ENCODE measurements around the gene NPHP1. TPM values are rescaled to one million over a fixed set of nuclear protein-coding genes. Genes with fewer than 3 reads are reported as not detected.

The NPHP1 gene
- polyA plus RNA-seq, 3 donors = 0.51 TPM; not detected in 2

DNA sequence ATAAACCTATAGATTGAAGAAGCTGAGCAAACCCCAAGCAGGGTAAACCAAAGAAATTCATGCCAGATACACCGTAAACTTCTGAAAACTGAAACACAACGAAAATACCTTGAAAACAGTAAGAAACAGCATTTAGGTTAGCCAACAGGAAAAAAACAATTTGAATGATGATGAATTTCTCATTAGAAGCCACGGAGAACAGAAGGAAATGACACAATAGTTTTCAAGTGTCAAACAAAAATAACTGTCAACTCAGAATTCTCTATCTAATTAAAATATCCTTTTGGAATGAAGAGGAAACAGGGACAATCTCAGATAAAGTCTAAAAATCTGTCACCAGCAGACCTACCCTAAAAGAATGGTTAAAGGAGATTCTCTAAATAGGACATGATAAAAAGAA is 51.9 kb downstream of the NPHP1 start:
- H3K27ac Mint-ChIP-seq = no peak overlapping the region
- no CpG with 5 or more reads among the region's 3 CpGs for WGBS (ENCODE audit: insufficient coverage)
- Histone ChIP-seq H3K9ac (ENCODE audit: insufficient read depth, low read length, poor library complexity, severe bottlenecking) (no peak overlapping the region), H3K79me2 (ENCODE audit: insufficient read depth, low read length) (no peaks in the 10 kb centered on the region), H3K4me1 (ENCODE audit: control insufficient read depth in 1 of 2, insufficient read depth in 2 of 2, low read length in 2 of 2) (no peaks in the 10 kb centered on the region), H3K4me2 (replicated peaks; ENCODE audit: extremely low read depth, low read length, poor library complexity, severe bottlenecking) (no peak overlapping the region), H3K27ac (ENCODE audit: low read depth in 1 of 2, low read length in 2 of 2) (no peak overlapping the region), H4K20me1 (ENCODE audit: insufficient read depth, low read length) (no peaks in the 10 kb centered on the region), H3K36me3 (replicated peaks in 1 of 2; ENCODE audit: control insufficient read depth in 1 of 2, insufficient read depth in 2 of 2, low read length in 2 of 2) (no peaks in the 10 kb centered on the region), H3K9me3 (replicated peaks in 1 of 2; ENCODE audit: control insufficient read depth in 1 of 2, insufficient read depth in 1 of 2, low read length in 2 of 2) (no peaks in the 10 kb centered on the region), H3K4me3 (replicated peaks in 1 of 3; ENCODE audit: low read depth in 2 of 3, low read length in 3 of 3) (no peak overlapping the region), H3K27me3 (ENCODE audit: control insufficient read depth in 2 of 2, insufficient read depth in 2 of 2, low read length in 2 of 2) (no peaks in the 10 kb centered on the region), H2AFZ (ENCODE audit: insufficient read depth, low read depth, low read length, poor library complexity, severe bottlenecking) (no peak overlapping the region)
- H3K4me3 Mint-ChIP-seq = no peak overlapping the region
- intact Hi-C loops (cut with micrococcal nuclease) = no loop called here
- H3K36me3 Mint-ChIP-seq = no peaks in the 10 kb centered on the region
- no peak for DNase-seq
- H3K27me3 Mint-ChIP-seq (ENCODE audit: low read depth in 3 of 3) = peaks cover 1 to 2% (median 2%) of the 10 kb centered on the region in 3 donors
- H3K4me1 Mint-ChIP-seq = peaks cover 4% of the 10 kb centered on the region
- TF ChIP-seq, protein P1, sequence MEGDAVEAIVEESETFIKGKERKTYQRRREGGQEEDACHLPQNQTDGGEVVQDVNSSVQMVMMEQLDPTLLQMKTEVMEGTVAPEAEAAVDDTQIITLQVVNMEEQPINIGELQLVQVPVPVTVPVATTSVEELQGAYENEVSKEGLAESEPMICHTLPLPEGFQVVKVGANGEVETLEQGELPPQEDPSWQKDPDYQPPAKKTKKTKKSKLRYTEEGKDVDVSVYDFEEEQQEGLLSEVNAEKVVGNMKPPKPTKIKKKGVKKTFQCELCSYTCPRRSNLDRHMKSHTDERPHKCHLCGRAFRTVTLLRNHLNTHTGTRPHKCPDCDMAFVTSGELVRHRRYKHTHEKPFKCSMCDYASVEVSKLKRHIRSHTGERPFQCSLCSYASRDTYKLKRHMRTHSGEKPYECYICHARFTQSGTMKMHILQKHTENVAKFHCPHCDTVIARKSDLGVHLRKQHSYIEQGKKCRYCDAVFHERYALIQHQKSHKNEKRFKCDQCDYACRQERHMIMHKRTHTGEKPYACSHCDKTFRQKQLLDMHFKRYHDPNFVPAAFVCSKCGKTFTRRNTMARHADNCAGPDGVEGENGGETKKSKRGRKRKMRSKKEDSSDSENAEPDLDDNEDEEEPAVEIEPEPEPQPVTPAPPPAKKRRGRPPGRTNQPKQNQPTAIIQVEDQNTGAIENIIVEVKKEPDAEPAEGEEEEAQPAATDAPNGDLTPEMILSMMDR (IDR thresholded peaks at IDR 0.05) = no peak
- H3K9me3 Mint-ChIP-seq = peaks cover 4 to 21% (median 12%) of the 10 kb centered on the region in 7 donors

GRCh38 chr2:110149330-110150220 is 55.2 kb downstream of the NPHP1 start:
- no peaks in the 10 kb centered on the region for H3K79me2 ChIP-seq (ENCODE audit: insufficient read depth, low read length)
- Mint-ChIP-seq H3K4me1 (no peaks in the 10 kb centered on the region), H3K36me3 (no peaks in the 10 kb centered on the region), H3K27me3 (ENCODE audit: low read depth in 3 of 3) (peaks cover 0 to 1% (median 0%) of the 10 kb centered on the region in 3 donors), H3K27ac (no peak overlapping the region), H3K4me3 (no peak overlapping the region), H3K9me3 (peaks cover 4 to 11% (median 9%) of the 10 kb centered on the region in 7 donors)
- no peaks in the 10 kb centered on the region for H3K9me3 ChIP-seq (replicated peaks in 1 of 2; ENCODE audit: control insufficient read depth in 1 of 2, insufficient read depth in 1 of 2, low read length in 2 of 2)
- H3K9ac ChIP-seq (ENCODE audit: insufficient read depth, low read length, poor library complexity, severe bottlenecking) = no peak overlapping the region
- no peak overlapping the region for H3K4me2 ChIP-seq (replicated peaks; ENCODE audit: extremely low read depth, low read length, poor library complexity, severe bottlenecking)
- no CpG with 5 or more reads among the region's 6 CpGs for WGBS (ENCODE audit: insufficient coverage)
- no peaks in the 10 kb centered on the region for H4K20me1 ChIP-seq (ENCODE audit: insufficient read depth, low read length)
- no peak overlapping the region for H2AFZ ChIP-seq (ENCODE audit: insufficient read depth, low read depth, low read length, poor library complexity, severe bottlenecking)
- DNase-seq = no peak
- no peak overlapping the region for H3K4me3 ChIP-seq (replicated peaks in 1 of 3; ENCODE audit: low read depth in 2 of 3, low read length in 3 of 3)
- intact Hi-C loops (cut with micrococcal nuclease) = no loop called here
- no peak overlapping the region for H3K27ac ChIP-seq (ENCODE audit: low read depth in 1 of 2, low read length in 2 of 2)
- no peaks in the 10 kb centered on the region for H3K36me3 ChIP-seq (replicated peaks in 1 of 2; ENCODE audit: control insufficient read depth in 1 of 2, insufficient read depth in 2 of 2, low read length in 2 of 2)
- TF ChIP-seq, protein P1 (IDR thresholded peaks at IDR 0.05) = no peak
- H3K27me3 ChIP-seq (ENCODE audit: control insufficient read depth in 2 of 2, insufficient read depth in 2 of 2, low read length in 2 of 2) = no peaks in the 10 kb centered on the region
- H3K4me1 ChIP-seq (ENCODE audit: control insufficient read depth in 1 of 2, insufficient read depth in 2 of 2, low read length in 2 of 2) = no peaks in the 10 kb centered on the region
